ENCODE measurements around the gene SNED1.

SNED1 gene

DNA sequence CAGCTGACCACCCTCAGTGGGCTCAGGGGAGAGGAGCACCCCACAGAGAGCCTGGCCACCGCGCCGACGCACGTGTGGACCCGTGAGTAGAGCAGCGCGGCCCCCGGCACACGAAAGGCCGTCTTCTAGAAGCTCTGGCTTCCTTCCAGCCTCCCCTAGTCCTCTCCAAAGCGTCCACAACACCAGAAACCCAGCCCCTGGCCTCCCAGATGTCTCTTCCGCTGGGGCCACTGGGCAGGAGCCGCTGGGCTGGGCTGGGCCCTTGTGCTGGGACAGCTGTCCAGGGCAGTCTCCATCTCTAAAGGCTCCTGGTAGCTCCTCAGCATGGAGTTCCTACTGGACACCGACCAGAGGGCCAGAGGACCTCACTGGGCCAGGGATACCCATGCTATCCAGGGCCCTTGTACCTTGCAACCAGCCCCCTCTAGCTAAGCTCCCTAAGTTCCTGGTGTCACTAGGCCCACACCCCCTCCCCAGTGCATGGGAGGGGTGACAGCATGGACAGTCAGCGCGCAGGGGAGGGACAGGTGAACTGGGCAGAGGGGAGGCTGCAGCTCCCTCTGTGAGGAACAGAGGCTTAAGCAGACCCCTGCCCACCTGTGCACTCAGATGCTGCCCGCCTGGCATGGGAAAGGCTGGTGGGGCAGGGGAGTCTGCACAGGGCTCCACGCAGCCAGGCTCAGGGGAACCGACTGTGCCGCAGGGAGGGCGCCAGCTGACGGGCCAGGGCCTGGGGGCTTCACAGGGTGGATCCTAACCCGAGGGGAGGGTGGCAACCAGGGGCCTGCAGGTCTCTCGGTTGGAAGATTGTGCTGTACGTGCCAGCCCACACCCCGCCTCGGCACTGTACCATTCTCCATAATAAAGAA is 70.8 kb downstream of the SNED1 start:
- no peak for DNase-seq

DNA sequence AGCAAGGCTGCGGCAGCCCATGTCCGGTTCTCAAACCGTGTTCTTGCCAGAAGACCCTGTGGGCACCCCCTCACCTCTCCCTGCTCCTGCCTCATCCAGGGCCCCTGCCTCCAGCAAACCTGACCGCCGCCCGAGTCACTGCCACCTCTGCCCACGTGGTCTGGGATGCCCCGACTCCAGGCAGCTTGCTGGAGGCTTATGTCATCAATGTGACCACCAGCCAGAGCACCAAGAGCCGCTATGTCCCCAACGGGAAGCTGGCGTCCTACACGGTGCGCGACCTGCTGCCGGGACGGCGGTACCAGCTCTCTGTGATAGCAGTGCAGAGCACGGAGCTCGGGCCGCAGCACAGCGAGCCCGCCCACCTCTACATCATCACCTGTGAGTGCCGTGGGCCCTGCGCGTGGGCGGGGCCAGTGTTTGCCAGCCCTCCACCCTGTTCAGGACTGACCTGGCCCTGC is 71.4 kb downstream of the SNED1 start:
- DNase-seq = no peak

DNA sequence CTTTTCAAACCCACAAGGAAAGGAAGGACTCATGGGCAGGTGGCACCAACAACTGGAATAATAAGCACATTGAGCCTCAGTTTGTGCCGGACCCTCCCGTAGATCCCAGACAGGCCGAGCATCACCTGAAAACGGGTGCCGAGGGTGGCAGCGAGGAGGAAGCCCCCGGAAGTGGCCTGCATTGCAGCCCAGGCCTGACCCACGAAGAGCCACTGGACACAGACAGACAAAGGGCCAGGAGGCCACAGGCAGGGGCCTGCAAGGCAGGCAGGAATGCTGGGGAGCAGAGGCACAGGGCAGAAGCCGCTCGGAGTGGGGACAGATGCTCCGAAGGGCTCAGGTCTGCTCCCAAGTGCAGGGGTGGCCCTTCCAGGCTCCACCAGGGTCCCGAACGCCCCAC is 71.9 kb downstream of the SNED1 start:
- no peak for DNase-seq

DNA sequence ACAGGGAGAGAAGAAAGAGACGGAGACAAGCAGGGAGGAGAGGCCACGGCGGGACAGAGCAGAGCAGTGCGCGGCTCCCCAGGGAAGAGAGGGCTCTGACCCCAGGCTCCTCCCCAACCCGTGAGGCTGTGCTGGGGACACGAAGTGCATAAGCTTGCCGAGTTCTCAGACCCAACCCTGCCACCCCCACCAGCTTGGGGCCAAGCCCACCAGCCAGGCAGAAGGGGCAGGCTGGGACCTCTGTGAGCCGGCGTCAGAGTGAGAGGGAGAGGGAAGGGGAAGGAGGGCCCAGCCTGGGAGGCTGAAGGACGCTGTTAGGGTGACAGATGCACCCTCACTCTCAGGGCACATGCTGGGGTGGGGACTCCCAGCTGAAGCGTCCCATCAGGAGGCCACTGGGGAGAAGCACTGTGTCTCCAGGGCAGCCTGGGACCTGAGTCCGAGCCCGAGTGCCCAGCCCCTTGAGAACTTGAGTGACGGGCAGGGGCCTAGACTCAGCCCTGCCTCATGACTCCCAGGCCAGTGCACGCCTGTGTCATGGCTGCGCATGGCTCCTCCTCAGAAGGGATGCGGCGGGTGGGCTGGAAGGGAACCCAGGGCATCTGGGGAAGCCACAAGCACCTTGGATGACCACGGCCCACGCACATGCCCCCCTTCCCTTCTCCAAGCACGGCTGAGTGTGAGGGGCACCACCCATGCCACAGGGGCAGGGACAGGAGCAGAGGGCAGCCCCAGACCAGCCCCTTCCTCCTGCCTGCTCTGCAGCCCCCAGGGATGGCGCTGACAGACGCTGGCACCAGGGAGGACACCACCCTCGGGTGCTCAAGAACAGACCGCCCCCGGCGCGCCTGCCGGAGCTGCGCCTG is 72.6 kb downstream of the SNED1 start:
- DNase-seq = no peak

DNA sequence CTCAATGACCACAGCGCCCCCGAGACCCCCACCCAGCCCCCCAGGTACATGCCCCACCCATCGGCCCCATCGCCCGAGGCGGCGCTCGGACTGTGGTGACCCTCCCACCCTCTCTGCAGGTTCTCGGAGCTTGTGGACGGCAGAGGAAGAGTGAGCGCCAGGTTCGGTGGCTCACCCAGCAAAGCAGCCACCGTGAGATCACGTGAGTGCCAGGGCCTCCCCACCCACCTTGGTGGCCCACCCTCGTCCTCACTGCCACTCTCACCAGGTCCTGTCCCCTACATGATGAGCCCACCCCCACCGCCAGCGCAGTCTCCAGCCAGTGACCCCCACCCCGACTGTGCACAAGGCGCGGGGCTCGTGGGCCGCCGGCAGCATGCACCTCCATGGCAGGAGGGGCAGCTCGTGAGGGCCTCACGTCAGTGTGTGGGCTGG is 73.3 kb downstream of the SNED1 start:
- no peak for DNase-seq

DNA sequence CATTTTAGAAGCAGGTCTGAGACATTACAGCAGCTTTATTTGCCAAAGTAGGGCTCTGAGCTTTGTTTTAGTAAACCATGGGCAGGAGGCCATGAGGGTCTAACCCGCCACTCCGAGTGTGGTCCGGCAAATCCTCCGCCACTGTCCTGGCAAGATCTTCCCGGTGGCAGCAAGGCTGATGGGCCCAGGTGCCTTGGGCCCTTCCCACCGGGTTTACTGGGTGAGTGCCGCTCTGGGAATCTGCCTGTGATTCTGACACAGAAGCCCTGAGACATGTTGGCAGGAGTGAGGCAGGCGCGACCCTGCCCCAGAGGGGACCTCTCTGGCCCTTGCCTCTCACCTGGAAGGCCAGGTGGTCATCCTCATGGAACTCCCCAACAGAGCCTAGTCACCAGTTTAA is 73.7 kb downstream of the SNED1 start:
- no peak for DNase-seq

DNA sequence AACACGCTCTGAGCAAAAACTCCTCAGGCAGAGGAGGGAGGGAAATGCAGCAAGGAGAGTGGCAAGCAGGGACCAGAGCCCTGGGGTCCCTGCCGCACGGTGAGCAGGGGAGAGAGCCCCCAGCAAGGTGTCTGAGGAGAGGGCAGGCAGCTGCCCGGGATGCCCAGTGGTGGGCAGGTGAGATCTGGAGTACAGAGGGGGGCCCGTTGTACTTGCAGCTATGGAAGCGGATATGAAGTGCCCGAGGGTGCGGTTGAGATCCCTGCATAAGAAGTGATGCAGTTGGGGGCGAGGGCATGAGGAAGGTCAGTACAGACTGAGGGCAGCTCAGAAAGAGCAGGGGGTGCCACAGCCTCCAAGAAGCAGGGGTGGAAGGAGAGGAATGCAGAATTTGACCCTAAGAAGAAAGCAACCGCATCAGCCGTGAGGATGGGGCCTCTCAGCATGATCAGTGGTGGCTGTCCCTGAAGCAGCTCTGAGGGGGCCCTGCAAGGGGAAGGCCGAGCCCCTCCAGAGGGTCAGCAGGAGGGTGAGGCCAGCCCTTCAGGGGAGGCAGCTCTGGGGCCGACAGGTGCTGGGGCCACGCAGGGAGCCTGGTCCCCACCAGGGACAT is 74.2 kb downstream of the SNED1 start:
- no peak for DNase-seq

DNA sequence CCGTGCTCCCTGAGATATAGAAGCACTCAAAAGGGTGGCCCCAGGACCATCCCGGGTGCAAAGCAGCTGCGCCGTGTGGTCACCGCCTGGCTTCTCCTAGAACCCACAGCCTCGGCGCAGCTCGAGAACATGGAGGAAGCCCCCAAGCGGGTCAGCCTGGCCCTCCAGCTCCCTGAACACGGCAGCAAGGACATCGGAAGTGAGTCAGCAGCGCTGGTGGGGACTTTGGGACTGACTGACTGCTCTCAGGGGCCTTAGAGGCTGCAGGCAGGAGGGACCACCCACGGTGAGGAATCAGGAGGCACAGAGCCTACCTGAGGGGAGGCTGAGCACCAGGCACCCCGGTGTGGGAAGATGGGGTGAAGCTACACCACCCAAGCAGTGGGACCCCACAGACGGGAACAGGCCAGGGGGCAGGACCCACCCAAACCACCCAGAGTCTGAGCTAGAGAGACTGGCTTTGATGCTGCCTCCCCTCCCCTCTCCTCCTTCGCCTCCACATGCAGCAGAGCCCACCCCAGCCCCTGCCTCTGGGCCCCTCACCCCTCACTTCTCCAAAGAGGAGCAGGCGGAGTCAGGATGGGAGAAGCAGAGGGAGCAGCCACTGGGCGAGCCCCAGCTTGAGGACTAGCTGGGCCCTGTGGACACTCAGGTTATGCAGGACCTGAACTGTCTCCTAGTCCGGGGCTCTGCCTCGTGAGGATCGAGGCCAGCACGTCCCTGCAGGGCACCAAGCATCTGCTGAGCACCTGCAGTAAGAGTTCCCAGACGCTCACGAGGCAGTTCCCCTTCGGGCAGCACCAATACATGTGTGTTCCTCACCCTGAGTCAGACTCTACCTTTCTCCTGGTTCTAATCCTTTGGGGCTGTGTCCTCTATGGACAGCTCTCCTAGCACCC is 75.0 kb downstream of the SNED1 start:
- DNase-seq = no peak

DNA sequence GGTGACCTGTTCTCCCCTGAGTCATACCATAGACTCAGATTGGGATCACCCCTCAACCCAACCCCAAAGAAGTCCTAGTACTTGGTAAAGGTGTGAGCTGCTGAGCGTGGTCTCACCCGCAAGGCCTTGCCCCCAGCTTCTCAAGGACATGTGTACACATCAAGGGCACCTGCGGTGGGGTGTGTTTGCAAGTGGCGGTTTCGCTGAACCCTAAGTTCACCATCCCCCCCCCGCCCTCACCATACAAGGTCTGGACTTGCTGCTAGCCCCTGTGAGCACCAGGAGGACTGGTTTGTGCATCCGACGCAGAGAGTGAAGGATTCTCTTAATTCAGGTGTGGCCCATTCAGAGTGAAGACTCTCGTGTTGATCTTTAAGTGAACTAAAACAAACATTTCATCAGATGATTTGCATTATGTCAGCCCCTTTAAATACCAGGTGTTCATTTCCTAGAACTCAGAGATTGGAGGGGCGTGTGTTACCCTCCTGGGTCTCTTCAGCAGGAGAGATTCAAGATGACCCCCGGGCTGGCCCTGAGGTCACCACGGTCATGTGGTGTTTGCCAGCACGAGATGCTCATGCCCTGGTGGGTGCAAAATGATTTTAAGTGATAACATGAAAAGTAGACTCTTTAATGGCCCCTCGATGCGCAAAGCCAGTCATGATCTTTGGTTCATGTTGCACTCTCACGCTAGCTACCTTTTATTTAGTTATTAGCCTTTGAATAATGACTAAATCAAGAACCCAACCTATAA is 75.8 kb downstream of the SNED1 start:
- no peak for DNase-seq

DNA sequence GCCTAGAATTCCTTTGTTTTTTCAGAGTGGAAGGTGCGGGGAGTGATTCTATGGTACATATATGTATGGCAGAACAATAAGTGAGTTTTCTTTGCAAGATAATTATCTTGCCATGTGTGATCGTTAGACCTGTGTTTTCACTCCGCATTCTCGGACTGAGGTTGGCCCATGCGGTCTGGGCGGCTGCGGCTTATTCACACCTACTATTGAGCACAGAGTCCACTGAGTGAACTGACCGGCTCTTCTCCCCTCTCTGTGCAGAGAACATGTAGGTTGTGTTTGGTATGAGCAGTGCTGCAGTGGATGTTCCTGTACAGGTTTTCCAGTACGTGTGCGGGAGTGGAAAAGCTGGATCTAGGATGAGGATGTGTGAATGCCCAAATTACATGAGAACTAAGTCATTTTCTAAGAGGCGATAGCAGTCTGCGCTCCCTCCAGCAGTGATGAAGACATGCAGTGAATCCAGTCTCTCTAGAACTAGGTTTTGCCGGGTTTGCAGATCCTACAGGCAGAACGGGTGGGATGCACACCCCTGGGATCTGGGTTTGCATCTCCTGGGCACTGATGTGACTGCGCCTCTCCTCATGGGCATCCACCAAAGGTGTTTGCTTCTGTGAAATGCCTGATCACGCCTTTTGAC is 76.6 kb downstream of the SNED1 start:
- DNase-seq = no peak

DNA sequence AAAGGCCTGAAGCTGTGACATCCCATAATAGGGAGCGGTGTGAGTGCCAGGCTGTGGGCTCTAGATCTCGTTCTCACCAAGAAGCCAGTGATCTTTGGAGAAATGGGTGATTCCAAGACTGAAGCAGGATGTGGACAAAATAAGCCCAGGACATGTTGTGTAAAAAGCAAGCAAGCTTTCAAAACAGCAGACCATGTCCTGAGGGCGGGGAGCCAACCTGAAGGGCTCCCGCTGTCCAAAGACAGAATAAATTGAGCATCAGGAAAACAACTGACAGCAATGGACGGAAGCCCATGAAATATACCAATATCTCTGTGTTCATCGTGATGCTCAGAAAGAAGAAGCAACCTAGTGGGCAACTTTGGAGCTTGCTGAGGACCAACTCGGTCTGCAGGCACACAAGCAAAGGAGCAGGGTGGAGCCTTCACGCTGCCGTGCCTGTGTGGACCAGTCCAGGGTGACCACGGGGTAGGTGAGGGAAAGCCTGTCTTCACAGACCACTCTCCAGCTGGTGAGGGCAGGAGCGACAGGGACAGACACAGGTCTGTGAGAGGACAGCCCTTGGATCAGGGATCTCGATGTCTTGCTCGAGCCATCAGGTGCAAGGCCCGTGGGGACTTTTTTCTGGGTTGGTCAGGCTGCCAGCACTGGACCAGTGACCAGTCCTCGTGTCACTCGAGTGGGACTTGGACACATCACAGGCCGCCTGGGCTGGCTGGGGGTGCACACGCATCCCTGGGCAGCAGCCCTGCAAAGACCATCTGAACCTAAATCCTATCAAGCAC is 82.2 kb downstream of the SNED1 start:
- no peak for DNase-seq

DNA sequence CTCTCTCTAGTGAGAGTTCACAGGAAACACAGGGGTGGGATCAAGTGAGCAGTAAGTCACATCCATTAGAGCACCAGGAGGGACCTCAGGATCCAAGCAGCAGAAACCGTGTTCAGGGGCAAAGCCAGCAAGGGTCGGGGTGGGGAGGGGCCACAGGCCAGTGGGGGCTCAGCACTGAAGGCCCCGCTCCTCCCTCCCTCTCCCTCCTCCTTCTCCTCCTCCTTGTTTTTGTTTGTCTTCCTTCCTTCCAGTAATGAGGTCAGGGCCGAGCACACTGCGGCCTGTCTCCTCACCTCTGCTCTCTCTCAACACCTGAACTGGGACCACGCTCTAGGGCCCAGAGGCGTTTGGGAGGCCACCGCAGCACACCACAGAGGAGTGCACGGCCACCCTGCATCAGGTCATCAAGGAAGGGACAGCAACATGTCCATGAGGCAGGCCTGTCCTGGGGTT is 82.8 kb downstream of the SNED1 start:
- no peak for DNase-seq

DNA sequence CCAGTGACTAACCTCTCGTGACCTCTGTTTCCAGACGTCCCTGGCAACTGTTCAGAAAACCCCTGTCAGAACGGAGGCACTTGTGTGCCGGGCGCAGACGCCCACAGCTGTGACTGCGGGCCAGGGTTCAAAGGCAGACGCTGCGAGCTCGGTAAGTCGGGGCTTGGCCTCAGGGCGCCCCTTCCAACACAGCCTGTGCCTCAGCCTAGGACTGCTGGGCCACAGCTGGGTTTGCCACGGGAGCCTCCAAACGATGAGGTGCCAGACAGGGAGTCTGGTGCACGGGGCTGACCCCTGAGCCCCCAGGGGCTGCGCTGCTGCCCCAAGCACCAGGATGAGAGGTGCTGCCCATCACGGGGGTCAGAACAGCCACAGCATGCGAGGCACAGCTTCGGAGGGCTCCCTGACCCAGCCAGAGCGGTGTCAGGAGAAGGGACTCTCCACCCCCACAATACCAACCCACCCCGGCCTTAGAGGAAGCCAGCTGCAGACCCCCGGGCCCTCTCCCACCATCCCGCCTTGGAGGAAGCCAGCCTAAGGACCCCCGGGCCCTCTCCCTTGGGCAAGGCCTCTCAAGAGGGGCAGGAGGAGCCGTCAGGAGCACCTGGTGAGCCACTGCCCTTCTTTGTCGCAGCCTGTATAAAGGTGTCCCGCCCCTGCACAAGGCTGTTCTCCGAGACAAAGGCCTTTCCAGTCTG is 83.4 kb downstream of the SNED1 start:
- DNase-seq = no peak

DNA sequence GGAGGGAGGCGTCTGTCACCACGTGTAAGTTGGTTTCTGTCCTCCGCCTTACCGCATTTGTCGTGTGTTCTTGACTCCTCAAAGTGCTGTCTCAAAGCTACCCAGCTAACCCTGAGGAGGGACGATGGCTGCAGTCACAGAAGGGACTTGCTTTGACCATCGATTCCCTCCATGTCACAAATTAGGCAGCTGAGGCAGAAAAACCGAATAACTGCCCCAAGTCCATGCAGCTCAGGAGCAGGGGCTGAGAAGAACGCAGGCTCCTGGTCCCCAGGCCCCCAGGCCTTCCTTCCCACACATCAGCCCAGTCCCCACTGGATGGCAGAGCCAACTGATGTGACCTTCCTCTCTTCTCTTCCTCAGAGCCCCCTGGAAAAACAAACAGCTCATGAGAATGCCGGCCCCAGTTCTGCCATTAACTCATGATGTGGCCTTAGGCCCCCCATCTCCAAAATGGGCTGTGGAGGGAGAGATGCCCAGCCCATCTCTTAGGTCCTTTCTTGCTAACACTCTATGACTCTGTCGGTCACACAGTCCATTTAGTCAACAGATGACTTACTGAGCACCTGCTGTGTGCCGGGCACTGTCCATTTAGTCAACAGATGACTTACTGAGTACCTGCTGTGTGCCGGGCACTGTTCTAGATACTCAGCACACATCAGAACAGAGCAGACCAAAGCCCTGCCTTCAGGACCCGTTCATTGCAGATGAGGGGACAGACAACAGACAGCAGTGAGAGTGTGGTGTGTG is 84.1 kb downstream of the SNED1 start:
- no peak for DNase-seq

DNA sequence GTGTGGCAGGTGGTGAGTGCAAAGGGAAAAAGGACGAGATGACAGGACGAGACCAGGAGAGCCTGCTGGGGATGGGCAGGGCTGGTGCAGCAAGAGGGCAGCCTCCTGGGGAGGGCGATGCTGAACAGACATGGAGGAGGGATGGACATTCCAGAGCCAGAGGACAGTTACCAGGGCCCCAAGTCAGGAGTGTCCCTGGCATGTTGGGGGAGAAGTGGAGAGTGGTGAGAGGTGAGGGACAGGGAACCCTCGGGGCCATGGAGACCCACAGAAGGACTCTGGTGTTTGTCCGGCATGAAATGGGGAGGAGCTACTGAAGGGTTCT is 84.6 kb downstream of the SNED1 start:
- no peak for DNase-seq

DNA sequence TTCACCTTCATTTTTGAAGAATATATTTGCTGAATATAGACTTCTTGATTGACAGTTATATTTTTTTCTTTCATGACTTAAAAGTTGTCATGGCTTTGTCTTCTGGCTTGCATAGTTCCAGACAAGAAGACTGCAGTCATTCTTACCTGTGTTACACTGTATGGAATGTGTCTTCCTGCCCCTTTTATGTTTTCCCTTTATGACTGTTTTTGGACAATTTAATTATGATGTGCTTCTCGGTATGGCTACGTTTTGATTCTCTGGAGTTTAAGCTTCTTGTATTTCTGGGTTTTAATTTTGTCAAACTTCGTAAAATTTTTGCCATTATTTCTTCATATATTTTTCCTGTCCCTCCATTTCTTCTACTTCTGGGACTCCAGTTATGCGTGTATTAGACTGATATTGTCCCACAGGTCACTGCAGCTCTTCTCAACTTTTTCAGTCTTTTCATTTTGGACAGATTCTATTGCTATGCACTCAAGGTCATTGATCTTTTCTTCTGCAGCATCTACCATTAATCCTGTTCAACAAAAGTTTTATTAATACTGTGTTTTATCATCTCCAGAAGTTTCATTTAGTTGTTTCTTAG is 86.5 kb downstream of the SNED1 start:
- no peak for DNase-seq

DNA sequence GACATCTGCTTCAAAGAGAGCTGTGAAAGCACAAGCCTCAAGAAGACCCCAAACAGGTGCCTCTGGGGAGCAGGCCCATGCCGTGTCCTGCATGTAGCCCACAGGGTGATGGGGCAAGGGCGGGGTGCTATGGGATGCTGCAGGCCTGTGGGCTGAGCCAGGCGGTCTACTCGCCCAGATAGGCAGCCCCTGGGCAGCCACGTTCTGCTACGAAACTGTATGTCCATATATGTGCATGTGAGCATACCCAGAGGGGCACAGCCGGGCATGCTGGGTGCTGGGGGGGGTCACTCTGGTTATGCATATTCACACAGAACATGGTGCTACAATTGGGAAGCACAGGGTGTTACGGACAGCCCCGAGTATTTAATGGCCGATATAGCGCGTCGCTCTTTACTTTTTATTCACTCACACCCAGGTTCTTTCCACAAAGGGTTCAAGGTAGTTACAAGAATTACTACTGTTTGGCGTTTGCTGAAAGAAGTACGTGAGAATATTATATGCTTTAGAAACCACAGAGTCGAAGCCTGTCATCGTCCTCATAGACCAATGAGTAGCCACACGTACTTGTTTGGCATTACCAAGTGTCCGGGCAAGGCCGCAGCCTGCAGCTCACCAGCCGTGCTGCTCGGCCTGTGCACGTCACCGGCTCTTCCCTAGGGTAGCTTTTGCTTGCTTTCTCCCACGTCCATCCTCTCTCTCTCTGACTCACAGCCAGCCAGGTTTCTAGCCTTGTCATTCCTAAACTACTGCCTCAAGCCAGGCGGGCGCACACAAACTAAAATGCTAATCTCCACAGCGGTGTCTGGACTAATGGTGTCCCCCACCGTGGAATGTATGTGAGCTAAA is 89.2 kb downstream of the SNED1 start:
- no peak for DNase-seq

DNA sequence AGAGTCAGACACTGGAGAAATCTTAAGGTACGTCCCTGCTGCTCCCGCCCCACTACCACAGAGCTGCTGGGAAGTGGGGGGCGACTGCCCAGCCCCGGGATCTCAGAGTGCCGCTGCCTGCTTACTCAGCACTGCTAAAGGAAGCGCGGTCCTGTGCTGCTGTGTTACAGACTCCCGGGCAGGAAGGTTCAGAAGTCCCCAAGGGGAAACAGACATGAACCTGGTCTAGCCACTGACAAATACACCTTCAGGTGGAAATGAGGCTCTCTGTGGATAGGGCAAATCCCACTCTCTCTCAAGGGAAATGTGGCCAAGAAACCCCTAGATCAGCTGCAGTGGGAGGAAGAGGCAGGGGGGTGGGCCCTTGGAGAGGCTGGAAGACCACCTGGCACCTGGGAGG is 90.0 kb downstream of the SNED1 start:
- DNase-seq = no peak
